Endodermal cell (in vitro differentiated cells): ENCODE measurements around the gene BIRC7. TPM values are rescaled to one million over a fixed set of nuclear protein-coding genes. Genes with fewer than 3 reads are reported as not detected.

Experiments used
- DNase-seq: peaks from one replicate; pipeline ENCODE4 v3.0.0-alpha.2; 2017
- H3K27ac ChIP-seq: 2 replicates; pipeline ENCODE4 v1.5.1; 2013; ENCODE audit warnings: mild to moderate bottlenecking, low read depth, low read length, moderate library complexity
- H3K27me3 ChIP-seq: 2 replicates; pipeline ENCODE4 v1.6.1; 2013; ENCODE audit warnings: mild to moderate bottlenecking, low read length, moderate library complexity; ENCODE audit not compliant: insufficient read depth, control insufficient read depth, poor library complexity, severe bottlenecking
- H3K36me3 ChIP-seq: 2 replicates; pipeline ENCODE4 v1.7.0; 2013; ENCODE audit warnings: mild to moderate bottlenecking, low read length, moderate library complexity; ENCODE audit not compliant: control insufficient read depth, insufficient read depth
- H3K4me1 ChIP-seq: one replicate; pipeline ENCODE4 v1.7.0; 2013; ENCODE audit warnings: low read length; ENCODE audit not compliant: control insufficient read depth, insufficient read depth
- H3K4me3 ChIP-seq: 2 replicates; pipeline ENCODE4 v1.5.1; 2013; ENCODE audit warnings: mild to moderate bottlenecking, low read length, moderate library complexity
- H3K9ac ChIP-seq: 2 replicates; pipeline ENCODE4 v1.6.1; 2013; ENCODE audit warnings: mild to moderate bottlenecking, low read length, moderate library complexity; ENCODE audit not compliant: poor library complexity, severe bottlenecking; ENCODE audit errors: extremely low read depth
- H3K9me3 ChIP-seq: 2 replicates; pipeline ENCODE4 v1.6.1; 2013; ENCODE audit warnings: mild to moderate bottlenecking, low read length, moderate library complexity; ENCODE audit not compliant: control insufficient read depth
- H3K27ac Mint-ChIP-seq: 2 replicates; pipeline ENCODE4 v1.8.0; 2020; ENCODE audit warnings: mixed read lengths
- H3K27me3 Mint-ChIP-seq: 2 replicates; pipeline ENCODE4 v1.8.0; 2021; ENCODE audit warnings: mild to moderate bottlenecking, mixed read lengths; ENCODE audit not compliant: insufficient read depth
- H3K36me3 Mint-ChIP-seq: 2 replicates; pipeline ENCODE4 v1.8.0; 2020; ENCODE audit warnings: low read depth, mixed read lengths
- H3K4me1 Mint-ChIP-seq: 2 replicates; pipeline ENCODE4 v1.8.0; 2020; ENCODE audit warnings: mixed read lengths
- H3K4me3 Mint-ChIP-seq: 2 replicates; pipeline ENCODE4 v1.8.0; 2020; ENCODE audit warnings: mild to moderate bottlenecking, moderate library complexity, mixed read lengths
- H3K9me3 Mint-ChIP-seq: 2 replicates; pipeline ENCODE4 v1.8.0; 2020; ENCODE audit warnings: mild to moderate bottlenecking, mixed read lengths
- CTCF ChIP-seq: fragments of 200-600 bp; sonication (generic); conservative IDR thresholded peaks from 2 replicates; pipeline ENCODE4 v1.5.0; 2021; ENCODE audit warnings: antibody characterized with exemption, mild to moderate bottlenecking
- WGBS, 2 experiments: methylation state at CpG; one replicate each; pipeline versions ENCODE4 v1.1.5 to v1.1.7; 2013; ENCODE audit warnings: missing lambda C conversion rate in 2 of 2, mixed read lengths in 1 of 2; ENCODE audit not compliant: insufficient coverage in 1 of 2, insufficient read length in 1 of 2; 5-methylcytosine and 5-hydroxymethylcytosine counted together
- total RNA-seq, 2 donors: library from RNA; stranded (reverse); fragmentation: NEBNext Ultra II Directional in 1 of 2; extraction: Animal tissue kit (Norgen Biotek cat#: 25700) in 1 of 2; gene quantifications; 2 replicates in 1 of 2; 3 replicates in 1 of 2; pipeline ENCODE4 v1.2.1, GENCODE V29; 2021

The BIRC7 gene
- total RNA-seq, 2 donors from 2014 or later = not detected

DNA sequence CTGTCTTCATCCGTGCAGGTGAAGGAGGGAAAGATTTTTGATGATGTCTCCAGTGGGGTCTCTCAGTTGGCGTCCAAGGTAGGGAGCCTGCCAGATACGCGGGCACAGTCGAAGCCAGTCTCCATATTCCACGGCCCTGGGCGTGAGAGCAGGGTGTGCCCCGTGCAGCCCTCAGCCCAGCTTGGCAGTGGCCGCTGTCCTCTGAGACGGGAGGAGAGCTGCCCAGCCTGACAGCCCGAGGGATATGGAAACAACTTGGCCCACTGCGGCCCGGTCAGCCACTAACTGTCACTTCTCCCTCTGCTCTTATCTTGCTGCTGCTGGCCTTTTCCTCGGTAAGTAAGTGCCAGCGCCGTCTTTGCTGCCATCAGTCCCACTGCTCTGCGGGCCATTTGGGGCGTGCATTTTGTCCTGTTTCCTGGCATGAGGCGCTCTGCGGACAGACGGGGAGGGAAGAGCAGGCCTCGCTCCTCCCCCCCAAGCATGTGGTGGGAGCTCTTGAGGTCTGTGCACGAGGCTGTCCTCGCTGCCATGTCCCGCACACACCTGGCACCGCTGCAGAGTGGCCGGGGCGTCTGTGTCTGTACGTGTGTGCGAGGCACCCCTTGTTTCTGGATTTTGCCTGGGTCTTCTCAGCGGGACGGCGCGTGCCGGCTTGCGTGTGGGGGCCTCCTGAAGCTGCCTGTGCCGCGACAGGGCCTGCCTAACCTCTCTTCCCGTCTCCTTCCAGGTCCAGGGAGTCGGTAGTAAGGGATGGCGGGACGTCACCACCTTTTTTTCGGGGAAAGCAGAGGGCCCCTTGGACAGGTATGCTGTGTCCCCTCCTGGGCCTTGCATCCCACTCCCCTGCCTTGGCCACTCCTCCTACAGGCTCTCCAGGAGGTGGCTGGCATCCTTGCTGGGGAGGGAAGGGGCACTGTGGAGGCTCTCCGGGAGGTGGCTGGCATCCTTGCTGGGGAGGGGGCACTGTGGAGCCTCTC lies 50.2 kb downstream of the BIRC7 start:
- Mint-ChIP-seq H3K4me1 (no peaks in the 10 kb centered on the region), H3K4me3 (no peak overlapping the region), H3K27ac (no peak overlapping the region), H3K27me3 (no peaks in the 10 kb centered on the region), H3K9me3 (no peaks in the 10 kb centered on the region), H3K36me3 (peaks cover 31% of the 10 kb centered on the region)
- Histone ChIP-seq H3K27ac (no peak overlapping the region), H3K27me3 (no peaks in the 10 kb centered on the region), H3K9ac (no peak overlapping the region), H3K4me3 (no peak overlapping the region), H3K4me1 (no peaks in the 10 kb centered on the region), H3K36me3 (peaks cover 16% of the 10 kb centered on the region), H3K9me3 (no peaks in the 10 kb centered on the region)
- no peak for TF ChIP-seq CTCF
- no peak for DNase-seq
- 93 to 97% methylated on average over 37 to 44 of the region's 44 CpGs for WGBS, 2 experiments

- no peak for TF ChIP-seq CTCF
- Mint-ChIP-seq H3K4me3 (no peak overlapping the region), H3K27ac (no peak overlapping the region), H3K4me1 (no peaks in the 10 kb centered on the region), H3K36me3 (peaks cover 27% of the 10 kb centered on the region), H3K9me3 (no peaks in the 10 kb centered on the region), H3K27me3 (no peaks in the 10 kb centered on the region)
- WGBS, 2 experiments = 93 to 98% methylated on average over 12 to 23 of the region's 23 CpGs
- Histone ChIP-seq H3K36me3 (peaks cover 8% of the 10 kb centered on the region), H3K9ac (no peak overlapping the region), H3K27ac (no peak overlapping the region), H3K9me3 (no peaks in the 10 kb centered on the region), H3K4me1 (no peaks in the 10 kb centered on the region), H3K4me3 (no peak overlapping the region), H3K27me3 (no peaks in the 10 kb centered on the region)
- DNase-seq = no peak
Observed at GRCh38 chr20:63286781-63287696, 51.3 kb downstream of the BIRC7 start.

GRCh38 chr20:63287697-63288580 lies 52.2 kb downstream of the BIRC7 start:
- H3K4me1 ChIP-seq = no peaks in the 10 kb centered on the region
- no peak overlapping the region for H3K4me3 Mint-ChIP-seq
- no peak overlapping the region for H3K27ac Mint-ChIP-seq
- H3K36me3 Mint-ChIP-seq = peaks cover 26% of the 10 kb centered on the region
- H3K4me1 Mint-ChIP-seq = no peaks in the 10 kb centered on the region
- peaks cover 4% of the 10 kb centered on the region for H3K36me3 ChIP-seq
- no peak overlapping the region for H3K27ac ChIP-seq
- no peaks in the 10 kb centered on the region for H3K27me3 ChIP-seq
- H3K4me3 ChIP-seq = no peak overlapping the region
- no peak for TF ChIP-seq CTCF
- DNase-seq = no peak
- WGBS, 2 experiments = 94 to 98% methylated on average over 37 to 55 of the region's 55 CpGs
- H3K9ac ChIP-seq = no peak overlapping the region
- H3K9me3 ChIP-seq = no peaks in the 10 kb centered on the region
- H3K27me3 Mint-ChIP-seq = no peaks in the 10 kb centered on the region
- H3K9me3 Mint-ChIP-seq = no peaks in the 10 kb centered on the region
